Adrenal gland (tissue), 12 donors: ENCODE data around the gene MPP2. TPM values are rescaled to one million over a fixed set of nuclear protein-coding genes. Genes with fewer than 3 reads are reported as not detected.

ENCODE experiments used
- DNase-seq, 7 donors: peaks; one replicate each; pipeline ENCODE4 v3.0.0-alpha.2; 2019 to 2020
- H3K27ac ChIP-seq, 5 donors: fragments of 200-600 bp; sonication (generic) in 4 of 5; 1 replicate in 3 of 5; 2 replicates in 2 of 5; pipeline versions ENCODE4 v1.5.1 to v1.8.0; 2016 to 2020; ENCODE audit warnings: mild to moderate bottlenecking in 1 of 5
- H3K27me3 ChIP-seq: fragments of 200-600 bp; 2 replicates; pipeline ENCODE4 v1.8.0; 2021
- H3K36me3 ChIP-seq, 2 donors: fragments of 200-600 bp; replicated peaks in 1 of 2; 1 replicate in 1 of 2; 2 replicates in 1 of 2; pipeline versions ENCODE4 v1.5.1 to v1.8.0; 2018 to 2022
- H3K4me1 ChIP-seq, 2 donors: fragments of 200-600 bp; replicated peaks in 1 of 2; 1 replicate in 1 of 2; 2 replicates in 1 of 2; pipeline versions ENCODE4 v1.5.1 to v1.8.0; 2018 to 2021
- H3K4me3 ChIP-seq, 4 donors: fragments of 200-600 bp; sonication (generic) in 3 of 4; one replicate each; pipeline ENCODE4 v1.5.1; 2016 to 2018
- H3K9me3 ChIP-seq, 3 donors: fragments of 200-600 bp; sonication (generic) in 1 of 3; replicated peaks in 1 of 3; 1 replicate in 2 of 3; 2 replicates in 1 of 3; pipeline versions ENCODE4 v1.5.1 to v1.8.0; 2016 to 2021
- CTCF ChIP-seq, 6 experiments: fragments of 450-650 bp in 4 of 6; fragments of 200-600 bp in 2 of 6; sonication (generic) in 1 of 6; IDR thresholded peaks; 1 replicate in 5 of 6; 2 replicates in 1 of 6; pipeline versions ENCODE4 v1.5.1 to v1.8.0; 2016 to 2021; ENCODE audit warnings: antibody characterized with exemption in 6 of 6, mild to moderate bottlenecking in 2 of 6, moderate library complexity in 1 of 6
- POLR2A ChIP-seq, 2 donors: fragments of 450-650 bp; IDR thresholded peaks; one replicate each; pipeline ENCODE4 v1.6.1; 2017; ENCODE audit warnings: antibody characterized with exemption in 2 of 2, mild to moderate bottlenecking in 2 of 2, moderate library complexity in 1 of 2
- WGBS, 4 donors: extraction: QIAGEN DNeasy Blood & Tissue Kit in 2 of 4; methylation state at CpG; one replicate each; pipeline versions ENCODE4 v1.1.5 to v1.1.7; 2013 to 2017; 5-methylcytosine and 5-hydroxymethylcytosine counted together
- intact Hi-C, 2 donors: fragments of 100-400 bp; cut with DNase I; formaldehyde crosslinking; loops; one replicate each; pipeline versions ENCODE4 v1.14.1 to v1.15.0; 2022 to 2023
- polyA plus RNA-seq, 3 donors: library from polyadenylated mRNA; stranded (reverse); fragments of 200-250 nt in 2 of 3; fragments of 350-450 nt in 1 of 3; fragmentation: Illumina TruSeq in 1 of 3; extraction: RNeasy Lipid Tissue Mini Kit (QIAGEN cat#74804) in 1 of 3; gene quantifications; one replicate each; pipeline ENCODE4 v1.2.3, GENCODE V29; 2013 to 2014
- total RNA-seq, 9 donors: library from RNA; depleted of rRNA in 4 of 9; stranded (reverse); fragments of >200 nt in 4 of 9; fragments of 120-200 nt in 1 of 9; fragmentation: NEBNext Ultra II Directional in 1 of 9; extraction: Animal tissue kit (Norgen Biotek cat#: 25700) in 1 of 9; gene quantifications; one replicate each; pipeline versions ENCODE4 v1.1.0 to v1.2.4, GENCODE V29; 2013 to 2023
- donor health status: healthy with polysubstance abuse.
- donor health status: Bipolar disorder and iron deficiency.
- donor health status: DM: yes; HTN: yes; CAD: no.
- donor health status: DM: no; HTN: no; CAD: no.
- donor health status: DM: no; HTN: no; CAD: no.
- donor health status: DM: yes; HTN: yes; CAD: no.

The MPP2 gene
- total and polyA plus RNA-seq, 12 donors = 0.29 to 16.0 (median 2.4) TPM

GRCh38 chr17:43888548-43888947, 18.8 kb downstream of the MPP2 start:
- TF ChIP-seq CTCF (IDR thresholded peaks at IDR 0.05) = no peak
- no peak for TF ChIP-seq POLR2A (IDR thresholded peaks at IDR 0.05)
- Histone ChIP-seq H3K27me3 (no peaks in the 10 kb centered on the region), H3K36me3 (no peaks in the 10 kb centered on the region), H3K27ac (no peak overlapping the region), H3K9me3 (no peaks in the 10 kb centered on the region), H3K4me3 (no peak overlapping the region), H3K4me1 (no peaks in the 10 kb centered on the region)
- no peak for DNase-seq
- WGBS, 4 donors = 68 to 82% (median 73%) methylated on average over 4 of the region's 4 CpGs
- intact Hi-C loops = no loop called here

DNA sequence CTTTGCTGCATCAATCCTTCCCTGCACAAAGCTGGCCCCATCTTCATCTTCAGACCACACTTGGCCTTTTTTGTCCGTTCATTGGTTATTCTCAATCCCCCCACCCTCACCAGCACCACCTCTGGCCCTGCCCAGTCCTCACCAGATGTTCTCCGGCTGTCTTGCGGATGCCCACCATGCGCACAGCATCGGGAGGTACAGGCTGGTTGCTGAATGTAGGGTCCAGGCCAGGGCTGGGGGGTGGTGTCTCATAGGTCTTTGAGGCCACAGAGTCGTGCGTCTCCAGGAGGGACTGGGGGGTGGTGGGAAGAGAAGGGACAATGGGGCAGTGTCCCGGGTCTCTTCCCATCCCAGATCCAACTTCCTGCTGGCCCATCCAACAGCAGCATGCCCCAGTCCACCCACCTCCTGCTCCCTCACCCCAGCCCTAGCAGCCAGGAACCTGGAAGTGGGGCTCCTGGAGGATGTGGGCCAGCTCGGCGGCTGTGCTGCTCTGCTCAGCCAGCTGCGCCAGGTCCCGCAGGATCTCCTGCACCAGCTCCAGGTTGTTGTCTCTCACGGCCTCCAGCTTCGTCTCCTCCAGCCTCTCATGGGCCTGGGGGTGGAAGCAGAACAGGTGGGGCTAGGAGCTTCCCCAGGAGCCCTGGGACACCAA, 24.4 kb downstream of the MPP2 start:
- TF ChIP-seq POLR2A (IDR thresholded peaks at IDR 0.05) = no peak
- TF ChIP-seq CTCF (IDR thresholded peaks at IDR 0.05) = no peak
- H3K4me1 ChIP-seq = peaks cover 3 to 6% of the 10 kb centered on the region in 2 donors
- no peak overlapping the region for H3K4me3 ChIP-seq
- H3K9me3 ChIP-seq = no peaks in the 10 kb centered on the region
- H3K27me3 ChIP-seq = no peaks in the 10 kb centered on the region
- no peaks in the 10 kb centered on the region for H3K36me3 ChIP-seq
- no peak for DNase-seq
- no peak overlapping the region for H3K27ac ChIP-seq
- intact Hi-C loops = no loop called here
- WGBS, 4 donors = 89 to 93% (median 92%) methylated on average over 8 to 14 of the region's 14 CpGs

DNA sequence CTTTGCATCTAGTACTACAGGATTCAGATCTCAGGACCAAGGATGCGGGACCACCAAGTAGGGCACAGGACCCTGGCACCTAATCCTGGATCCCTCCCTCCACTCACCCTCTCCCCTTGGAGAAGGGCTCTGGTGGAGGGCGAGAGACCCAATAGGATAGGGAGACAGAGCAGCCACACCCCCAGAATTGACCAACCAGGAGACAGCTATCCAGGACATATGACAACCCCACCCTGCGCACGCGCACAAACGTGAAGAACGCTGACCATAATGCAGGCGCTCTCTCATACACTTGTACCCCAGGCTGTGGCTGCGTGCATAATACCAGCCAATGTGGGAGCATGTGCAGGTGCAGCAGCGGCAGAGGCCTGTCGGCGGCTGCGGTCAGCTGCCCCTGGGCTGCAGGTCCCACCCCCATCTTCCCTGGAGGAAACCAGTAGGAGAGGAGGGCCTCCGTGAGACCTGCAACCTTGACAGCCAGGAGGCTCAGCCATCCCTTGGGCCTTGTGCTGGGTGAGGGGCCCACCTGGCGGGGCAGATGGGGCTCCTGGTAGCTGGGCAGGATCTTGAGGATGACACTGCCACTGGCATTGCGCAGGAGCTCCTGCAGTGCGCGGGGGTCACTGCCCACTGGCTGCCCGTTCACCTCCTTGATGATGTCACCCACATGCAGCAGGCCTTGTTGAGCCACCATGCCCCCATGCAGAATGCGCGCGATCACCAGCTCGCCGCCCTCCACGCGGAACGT, 25.4 kb downstream of the MPP2 start:
- H3K4me1 ChIP-seq = peaks cover 3 to 6% of the 10 kb centered on the region in 2 donors
- no peak overlapping the region for H3K27ac ChIP-seq
- no peaks in the 10 kb centered on the region for H3K9me3 ChIP-seq
- DNase-seq = no peak
- no peaks in the 10 kb centered on the region for H3K36me3 ChIP-seq
- intact Hi-C loops = no loop called here
- H3K4me3 ChIP-seq = no peak overlapping the region
- WGBS, 4 donors = 92 to 94% (median 94%) methylated on average over 19 to 27 of the region's 27 CpGs
- TF ChIP-seq POLR2A (IDR thresholded peaks at IDR 0.05) = no peak
- TF ChIP-seq CTCF (IDR thresholded peaks at IDR 0.05) = no peak
- H3K27me3 ChIP-seq = no peaks in the 10 kb centered on the region

DNA sequence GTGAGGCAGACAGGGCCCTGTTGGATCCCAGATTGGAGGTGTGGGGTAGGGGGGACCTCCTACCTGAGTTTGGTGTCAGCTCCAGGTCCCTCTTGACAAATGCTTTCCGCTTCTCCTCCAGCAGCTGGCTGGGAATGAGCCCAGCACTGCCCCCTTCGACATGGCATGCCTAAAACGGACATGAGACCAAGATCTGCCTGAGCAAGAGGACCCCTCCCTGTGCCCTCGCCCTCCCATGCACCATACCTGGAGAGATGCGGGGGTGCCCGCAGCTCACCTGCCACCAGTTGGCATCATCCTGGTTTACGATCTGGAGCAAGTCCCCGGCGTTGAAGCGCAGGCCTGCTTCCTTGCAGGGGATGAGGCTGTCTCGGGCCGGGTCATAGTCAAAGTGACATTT, 26.2 kb downstream of the MPP2 start:
- Histone ChIP-seq H3K9me3 (no peaks in the 10 kb centered on the region), H3K4me3 (no peak overlapping the region), H3K27me3 (no peaks in the 10 kb centered on the region), H3K4me1 (peaks cover 3 to 6% of the 10 kb centered on the region in 2 donors), H3K36me3 (no peaks in the 10 kb centered on the region), H3K27ac (no peak overlapping the region)
- WGBS, 4 donors = 88 to 97% (median 92%) methylated on average over 6 to 12 of the region's 12 CpGs
- no peak for DNase-seq
- TF ChIP-seq POLR2A (IDR thresholded peaks at IDR 0.05) (no peak), CTCF (IDR thresholded peaks at IDR 0.05) (no peak)
- intact Hi-C loops = no loop called here
